Measurements from ENCODE around the gene SPRED1.

The SPRED1 gene

GRCh38 chr15:38308797-38309196 is 56.2 kb downstream of the SPRED1 start:
- Histone ChIP-seq H3K4me1 (no peaks in the 10 kb centered on the region), H3K9me3 (no peaks in the 10 kb centered on the region), H3K4me3 (ENCODE audit: low read depth, low read length) (no peak overlapping the region), H3K27me3 (no peaks in the 10 kb centered on the region), H3K36me3 (peaks cover 4% of the 10 kb centered on the region)
- DNase-seq = no peak
- TF ChIP-seq CTCF (IDR thresholded peaks at IDR 0.05; ENCODE audit: low read depth, low read length) = no peak

- Histone ChIP-seq H3K4me3 (ENCODE audit: low read depth, low read length) (no peak overlapping the region), H3K4me1 (no peaks in the 10 kb centered on the region), H3K27me3 (no peaks in the 10 kb centered on the region), H3K36me3 (peaks cover 4% of the 10 kb centered on the region), H3K9me3 (no peaks in the 10 kb centered on the region)
- TF ChIP-seq CTCF (IDR thresholded peaks at IDR 0.05; ENCODE audit: low read depth, low read length) = no peak
- no peak for DNase-seq
These were observed 59.6 kb downstream of the SPRED1 start for GRCh38 chr15:38312190-38312589.

GRCh38 chr15:38316311-38316710 is 63.7 kb downstream of the SPRED1 start:
- TF ChIP-seq CTCF (IDR thresholded peaks at IDR 0.05; ENCODE audit: low read depth, low read length) = no peak
- Histone ChIP-seq H3K4me1 (no peaks in the 10 kb centered on the region), H3K27me3 (no peaks in the 10 kb centered on the region), H3K4me3 (ENCODE audit: low read depth, low read length) (no peak overlapping the region), H3K36me3 (no peaks in the 10 kb centered on the region; the same call in 1 of the 2 replicates), H3K9me3 (no peaks in the 10 kb centered on the region)
- DNase-seq = no peak

- H3K27me3 ChIP-seq = no peaks in the 10 kb centered on the region
- H3K4me3 ChIP-seq (ENCODE audit: low read depth, low read length) = no peak overlapping the region
- H3K36me3 ChIP-seq = peaks cover 3% of the 10 kb centered on the region; the same call in 1 of the 2 replicates
- peaks cover 7% of the 10 kb centered on the region; the same call in 1 of the 2 replicates for H3K4me1 ChIP-seq
- TF ChIP-seq CTCF (IDR thresholded peaks at IDR 0.05; ENCODE audit: low read depth, low read length) = no peak
- no peaks in the 10 kb centered on the region for H3K9me3 ChIP-seq
- DNase-seq = no peak
These were observed 67.5 kb downstream of the SPRED1 start for GRCh38 chr15:38320181-38320580.

- no peak for TF ChIP-seq CTCF (IDR thresholded peaks at IDR 0.05; ENCODE audit: low read depth, low read length)
- Histone ChIP-seq H3K9me3 (no peaks in the 10 kb centered on the region), H3K36me3 (peaks cover 5% of the 10 kb centered on the region; the same call in 1 of the 2 replicates), H3K27me3 (no peaks in the 10 kb centered on the region), H3K4me1 (peaks cover 7% of the 10 kb centered on the region; the same call in 1 of the 2 replicates), H3K4me3 (ENCODE audit: low read depth, low read length) (no peak overlapping the region)
- no peak for DNase-seq
These were observed 68.2 kb downstream of the SPRED1 start for GRCh38 chr15:38320866-38321265.

GRCh38 chr15:38323895-38324294 is 71.3 kb downstream of the SPRED1 start:
- Histone ChIP-seq H3K4me3 (ENCODE audit: low read depth, low read length) (no peak overlapping the region), H3K4me1 (peaks cover 7% of the 10 kb centered on the region; the same call in 1 of the 2 replicates), H3K9me3 (no peaks in the 10 kb centered on the region), H3K27me3 (no peaks in the 10 kb centered on the region), H3K36me3 (peaks cover 15% of the 10 kb centered on the region)
- no peak for DNase-seq
- no peak for TF ChIP-seq CTCF (IDR thresholded peaks at IDR 0.05; ENCODE audit: low read depth, low read length)
